Caki2 (cell line): ENCODE measurements around the gene WNT16. TPM values are rescaled to one million over a fixed set of nuclear protein-coding genes. Genes with fewer than 3 reads are reported as not detected.
"Not testable (repeated sequence)": the region's sequence is repeated elsewhere in the genome, so short reads cannot be mapped to it uniquely, and the experiment has no call there.

Source experiments
- DNase-seq: peaks from one replicate; pipeline ENCODE4 v3.0.0-alpha.2; 2015; ENCODE audit warnings: low read depth
- in situ Hi-C: cut with HindIII; loops from 2 replicates; pipeline ENCODE4 v1.10.0; 2016; ENCODE audit warnings: low sequenced_read_pairs, low pct_unique_long_range_greater_than_20kb, mixed read lengths
- total RNA-seq: library from RNA; depleted of rRNA; stranded (reverse); fragments of >200 nt; shearing (Covaris generic); gene quantifications from 2 replicates; pipeline ENCODE4 v1.2.3, GENCODE V29; 2014; ENCODE audit warnings: low replicate concordance; rRNA removed

WNT16 gene, protein sequence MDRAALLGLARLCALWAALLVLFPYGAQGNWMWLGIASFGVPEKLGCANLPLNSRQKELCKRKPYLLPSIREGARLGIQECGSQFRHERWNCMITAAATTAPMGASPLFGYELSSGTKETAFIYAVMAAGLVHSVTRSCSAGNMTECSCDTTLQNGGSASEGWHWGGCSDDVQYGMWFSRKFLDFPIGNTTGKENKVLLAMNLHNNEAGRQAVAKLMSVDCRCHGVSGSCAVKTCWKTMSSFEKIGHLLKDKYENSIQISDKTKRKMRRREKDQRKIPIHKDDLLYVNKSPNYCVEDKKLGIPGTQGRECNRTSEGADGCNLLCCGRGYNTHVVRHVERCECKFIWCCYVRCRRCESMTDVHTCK
- not detected in 2 replicates for total RNA-seq

GRCh38 chr7:121328508-121329190 lies at the start of gene WNT16:
TSS of gene WNT16 (plus strand) at chr7:121329000. CDS start at chr7:121329293, 293 bp downstream.
- DNase-seq, result no peak
- in situ Hi-C loops, result no loop called here

DNA sequence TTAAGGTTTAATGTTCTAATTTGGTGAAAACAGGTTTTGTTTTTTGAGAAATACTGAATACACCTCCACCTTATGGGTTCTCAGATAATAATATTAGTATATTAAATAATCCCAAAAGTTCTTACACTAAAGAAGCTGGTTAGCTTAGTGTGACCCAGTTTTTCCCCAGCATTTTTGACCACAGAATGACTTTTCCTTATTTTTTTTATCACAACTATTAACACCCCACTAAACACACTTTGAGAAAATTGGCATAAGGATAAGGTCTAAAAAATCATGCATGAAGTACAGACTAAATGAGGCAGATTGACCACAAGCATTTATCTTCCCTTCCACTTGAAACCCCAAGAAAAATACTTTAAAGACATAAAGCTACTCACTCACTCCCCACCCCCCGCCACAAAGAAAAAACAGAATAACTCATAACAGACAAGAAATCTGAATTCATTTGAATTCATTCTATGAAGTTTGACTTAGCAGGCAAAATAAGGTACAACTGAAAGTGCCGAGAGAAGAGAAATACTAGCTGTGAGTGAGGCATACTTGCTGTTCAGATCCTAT lies 49.7 kb upstream of the WNT16 start:
- DNase-seq, result no peak
- in situ Hi-C loops, result no loop called here

DNA sequence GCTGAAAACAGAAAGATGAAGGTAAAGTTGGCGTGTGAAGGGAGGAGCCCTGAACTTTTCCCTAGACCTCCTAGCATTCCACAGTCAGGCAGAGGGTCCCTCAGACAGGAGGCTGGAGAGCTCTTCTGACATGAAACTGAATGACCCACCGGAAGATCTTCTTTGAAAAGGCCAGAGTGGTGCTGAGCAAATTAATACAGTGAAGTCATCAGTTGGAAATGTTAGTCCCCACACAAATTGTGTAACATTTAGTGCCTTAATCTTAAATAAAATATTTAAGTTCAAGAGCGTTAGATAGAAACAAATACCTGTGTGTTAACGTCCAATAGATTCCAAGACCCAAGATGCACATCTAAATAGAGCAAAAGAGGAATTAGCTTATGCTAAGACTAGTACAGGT lies 49.0 kb upstream of the WNT16 start:
- in situ Hi-C loops, result no loop called here
- DNase-seq, result no peak

- in situ Hi-C loops, result no loop called here
- DNase-seq, result no peak
Measured at GRCh38 chr7:121280656-121281055, 48.1 kb upstream of the WNT16 start.

DNA sequence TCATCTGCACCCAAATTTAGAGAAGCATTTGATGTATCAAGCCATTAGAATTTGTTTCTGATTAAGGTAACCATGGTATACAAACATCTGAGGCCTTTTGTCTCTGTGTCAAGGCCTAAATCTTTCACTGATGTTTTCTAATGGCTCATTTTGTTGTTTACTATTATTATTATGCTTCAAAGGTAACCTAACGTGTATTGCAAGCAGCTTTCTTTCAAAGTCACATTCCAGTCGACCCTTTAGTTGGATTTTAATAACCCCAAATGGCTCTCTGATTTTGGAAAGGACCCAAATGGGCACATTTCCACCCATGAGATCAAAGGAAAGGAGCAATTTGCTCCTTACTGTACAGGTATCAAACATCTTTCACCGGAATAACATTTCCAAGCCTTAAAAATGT lies 46.7 kb upstream of the WNT16 start:
- DNase-seq, result no peak
- in situ Hi-C loops, result no loop called here

DNA sequence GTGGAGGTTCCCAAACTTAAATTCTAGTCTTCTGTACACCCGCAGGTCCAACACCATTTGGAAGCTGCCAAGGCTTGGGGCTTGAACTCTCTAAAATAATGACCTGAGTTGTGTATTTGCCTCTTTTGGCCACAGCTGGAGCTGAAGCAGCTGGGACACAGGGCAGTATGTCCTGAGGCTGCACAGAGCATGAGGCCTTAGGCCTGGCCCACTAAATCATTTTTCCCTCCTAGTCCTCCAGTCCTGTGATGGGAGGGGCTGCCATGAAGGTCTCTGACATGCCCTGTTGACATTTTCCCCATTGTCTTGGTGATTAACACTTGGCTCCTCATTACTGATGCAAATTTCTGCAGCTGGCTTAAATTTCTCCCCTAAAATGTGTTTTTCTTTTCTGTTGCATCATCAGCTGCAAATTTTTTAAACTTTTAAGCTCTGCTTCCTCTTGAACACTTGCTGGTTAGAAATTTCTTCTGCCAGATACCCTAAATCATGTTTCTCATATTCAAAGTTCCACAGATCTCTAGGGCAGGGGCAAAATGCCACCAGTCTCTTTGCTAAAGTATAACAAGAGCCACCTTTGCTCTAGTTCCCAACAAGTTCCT lies 43.6 kb upstream of the WNT16 start:
- in situ Hi-C loops, result no loop called here
- no peak for DNase-seq

DNA sequence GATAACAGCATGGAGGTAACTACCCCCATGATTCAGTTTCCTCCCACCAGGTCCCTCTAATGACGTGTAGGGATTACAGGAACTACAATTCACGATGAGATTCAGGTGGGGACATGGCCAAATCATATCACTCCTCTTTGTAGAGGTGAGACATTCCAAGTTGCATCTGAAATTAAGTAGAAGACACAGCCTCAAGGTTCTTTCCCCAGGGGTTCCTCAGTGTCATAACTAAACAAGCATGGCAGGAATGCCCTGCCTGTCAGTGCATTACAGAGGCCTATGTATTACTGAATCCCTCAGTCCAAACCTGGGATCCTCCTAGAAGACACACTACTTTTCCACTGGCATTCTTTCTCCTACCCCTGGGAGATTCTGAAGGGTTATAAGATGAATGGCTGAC lies 42.6 kb upstream of the WNT16 start:
- in situ Hi-C loops, result no loop called here
- DNase-seq, result no peak

DNA sequence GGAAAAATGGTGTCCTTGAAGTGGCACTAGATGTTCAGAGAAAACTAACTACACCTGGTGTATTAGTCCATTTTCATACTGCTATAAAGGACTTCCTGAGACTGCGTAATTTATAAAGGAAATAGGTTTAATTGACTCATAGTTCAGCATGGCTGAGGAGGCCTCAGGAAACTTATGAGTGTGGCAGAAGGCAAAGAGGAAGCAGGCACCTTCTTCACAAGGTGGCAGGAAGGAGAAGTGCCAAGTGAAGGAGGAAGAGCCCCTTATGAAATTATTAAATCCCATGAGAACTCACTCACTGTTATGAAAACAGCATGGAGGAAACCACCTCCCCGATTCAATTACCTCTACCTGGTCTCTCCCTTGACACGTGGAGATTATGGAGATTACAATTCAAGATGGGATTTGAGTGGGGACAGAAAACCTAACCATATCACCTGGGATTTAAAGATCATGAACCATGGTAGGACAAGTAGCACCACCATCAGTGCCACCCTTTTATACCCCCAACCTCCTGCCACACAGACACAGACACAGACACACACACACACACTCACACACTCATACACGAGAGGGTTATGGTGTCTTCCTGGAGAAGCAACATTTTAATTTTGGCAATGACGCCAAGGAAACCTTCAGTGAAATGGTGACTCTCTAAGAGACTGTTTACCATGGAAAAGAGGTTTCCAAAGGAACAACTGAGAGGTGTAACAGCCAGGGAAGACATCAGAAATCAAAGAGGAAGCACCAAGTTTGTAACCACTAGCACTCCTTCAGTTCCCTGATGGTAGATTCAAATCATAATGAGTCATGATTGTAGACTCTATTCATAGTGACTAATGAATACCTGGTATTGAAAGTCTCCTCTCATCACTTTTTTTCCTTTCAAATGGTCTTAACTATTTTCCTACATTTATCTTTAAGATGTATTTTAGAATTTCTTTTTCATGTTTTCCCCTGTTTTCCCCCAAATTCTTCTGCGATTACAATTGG lies 41.8 kb upstream of the WNT16 start:
- peak; percentile 8 for DNase-seq
- in situ Hi-C loops, result no loop called here

DNA sequence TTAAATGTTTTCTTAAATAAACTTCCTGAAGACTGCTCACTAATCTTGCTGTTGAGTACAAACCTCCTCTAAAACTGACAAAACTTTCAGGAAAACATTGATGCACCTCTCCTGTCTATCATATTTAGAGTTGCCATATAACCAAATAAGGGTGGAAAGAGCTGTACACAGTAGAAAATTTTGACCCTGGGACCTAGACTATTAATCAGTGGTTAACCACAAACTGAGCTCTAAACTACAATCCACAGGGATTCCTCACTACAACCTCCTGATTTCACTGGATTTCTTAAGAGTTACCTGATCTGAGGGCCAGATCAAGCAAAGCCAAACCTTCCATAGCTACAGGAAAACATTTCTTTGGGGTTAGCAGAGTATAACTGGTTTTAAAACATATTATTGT lies 39.9 kb upstream of the WNT16 start:
- DNase-seq, result peak; percentile 73
- in situ Hi-C loops, result no loop called here

DNA sequence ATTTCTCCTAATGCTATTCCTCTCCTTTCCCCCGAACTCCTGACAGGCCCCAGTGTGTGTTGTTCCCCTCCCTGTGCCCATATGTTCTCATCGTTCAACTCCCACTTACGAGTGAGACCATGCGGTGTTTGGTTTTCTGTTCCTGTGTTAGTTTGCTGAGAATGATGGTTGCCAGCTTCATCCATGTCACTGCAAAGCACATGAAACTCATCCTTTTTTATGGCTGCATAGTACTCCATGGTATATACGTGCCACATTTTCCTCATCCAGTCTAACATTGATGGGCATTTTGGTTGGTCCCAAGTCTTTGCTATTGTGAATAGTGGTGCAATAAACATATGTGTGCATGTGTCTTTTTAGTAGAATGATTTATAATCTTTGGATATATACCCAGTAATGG lies 38.9 kb upstream of the WNT16 start:
- in situ Hi-C loops, result not testable (repeated sequence)

GRCh38 chr7:121294448-121294992 lies 34.3 kb upstream of the WNT16 start:
- in situ Hi-C loops, result no loop called here
- DNase-seq, result no peak

More for the DNA sequence above, 38.9 kb upstream of the WNT16 start:
- not testable (repeated sequence) for DNase-seq

GRCh38 chr7:121297843-121298242 lies 31.0 kb upstream of the WNT16 start:
- in situ Hi-C loops, result no loop called here
- DNase-seq, result no peak

GRCh38 chr7:121298831-121299239 lies 30.0 kb upstream of the WNT16 start:
- no peak for DNase-seq
- in situ Hi-C loops, result no loop called here

- in situ Hi-C loops, result no loop called here
Measured at GRCh38 chr7:121300685-121301420, 27.9 kb upstream of the WNT16 start.

DNA sequence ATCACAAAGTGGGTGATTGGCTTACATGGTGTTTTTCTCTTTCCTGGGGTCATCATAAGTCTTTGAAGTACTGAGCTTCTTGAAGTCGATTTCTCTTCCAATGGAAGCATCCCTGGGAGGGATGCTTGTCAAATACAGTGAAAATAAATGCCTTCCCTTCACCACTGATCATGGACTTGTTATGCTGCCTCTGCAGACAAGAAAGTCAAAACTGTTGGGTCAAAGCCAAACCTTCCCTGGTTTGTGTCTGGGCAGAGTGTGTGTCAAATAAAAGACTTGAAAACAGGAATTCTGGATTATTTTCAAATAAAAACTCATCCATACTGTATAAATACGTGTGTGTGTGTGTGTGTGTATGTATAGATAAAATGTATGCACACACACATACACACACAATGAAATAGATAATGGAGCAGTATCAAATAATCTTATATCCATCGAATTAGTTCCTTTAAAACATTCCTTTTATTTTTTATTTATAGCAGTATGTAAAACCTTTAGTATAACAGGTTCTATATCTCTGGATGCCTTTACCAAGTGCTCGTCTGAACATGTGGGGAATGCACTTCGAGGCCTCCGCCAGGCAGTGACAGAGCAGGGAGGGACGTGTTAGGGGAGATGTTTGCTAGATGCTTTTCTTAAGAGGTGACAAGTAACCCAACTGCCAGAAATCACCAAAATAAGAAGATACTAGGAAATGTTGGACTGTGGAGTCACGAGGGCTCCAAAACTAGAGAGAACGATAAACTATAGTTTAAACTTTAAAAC lies 27.2 kb upstream of the WNT16 start:
- no peak for DNase-seq
- in situ Hi-C loops, result no loop called here

More at GRCh38 chr7:121300685-121301420, 27.9 kb upstream of the WNT16 start:
- no peak for DNase-seq

- in situ Hi-C loops, result no loop called here
- DNase-seq, result no peak
Measured at GRCh38 chr7:121302214-121302745, 26.5 kb upstream of the WNT16 start.
